ENCODE data around the gene AUP1. TPM values are rescaled to one million over a fixed set of nuclear protein-coding genes. Genes with fewer than 3 reads are reported as not detected.
"Not testable (repeated sequence)": the region's sequence is repeated elsewhere in the genome, so short reads cannot be mapped to it uniquely, and the experiment has no call there.

Gene AUP1
- total and polyA plus RNA-seq, 10 of the 15 experiments (the other 5 are each of a cell fraction or from before 2014, with no cell fraction given): 39.1 to 215 (median 138) TPM

DNA sequence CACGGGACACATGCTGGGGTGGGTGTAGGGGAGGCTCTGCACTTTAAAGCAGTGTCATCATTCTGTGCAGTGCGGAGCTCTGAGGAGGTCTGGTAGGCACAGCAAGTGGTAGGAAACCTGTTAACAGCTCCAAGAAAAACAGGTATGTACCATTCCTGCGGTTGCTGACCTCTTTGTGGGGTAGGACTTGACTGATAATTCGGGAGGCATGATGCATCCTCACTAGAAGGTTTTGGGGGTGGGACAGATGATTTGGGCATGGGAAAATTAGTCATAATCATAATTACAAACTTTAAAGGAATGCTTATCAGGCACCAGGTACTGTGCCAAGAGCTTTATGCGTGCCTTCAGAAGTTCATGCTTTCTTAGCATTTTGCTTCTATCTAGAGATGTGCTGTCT is 34.7 kb upstream of the AUP1 start (continued):
- TF ChIP-seq, protein P1, sequence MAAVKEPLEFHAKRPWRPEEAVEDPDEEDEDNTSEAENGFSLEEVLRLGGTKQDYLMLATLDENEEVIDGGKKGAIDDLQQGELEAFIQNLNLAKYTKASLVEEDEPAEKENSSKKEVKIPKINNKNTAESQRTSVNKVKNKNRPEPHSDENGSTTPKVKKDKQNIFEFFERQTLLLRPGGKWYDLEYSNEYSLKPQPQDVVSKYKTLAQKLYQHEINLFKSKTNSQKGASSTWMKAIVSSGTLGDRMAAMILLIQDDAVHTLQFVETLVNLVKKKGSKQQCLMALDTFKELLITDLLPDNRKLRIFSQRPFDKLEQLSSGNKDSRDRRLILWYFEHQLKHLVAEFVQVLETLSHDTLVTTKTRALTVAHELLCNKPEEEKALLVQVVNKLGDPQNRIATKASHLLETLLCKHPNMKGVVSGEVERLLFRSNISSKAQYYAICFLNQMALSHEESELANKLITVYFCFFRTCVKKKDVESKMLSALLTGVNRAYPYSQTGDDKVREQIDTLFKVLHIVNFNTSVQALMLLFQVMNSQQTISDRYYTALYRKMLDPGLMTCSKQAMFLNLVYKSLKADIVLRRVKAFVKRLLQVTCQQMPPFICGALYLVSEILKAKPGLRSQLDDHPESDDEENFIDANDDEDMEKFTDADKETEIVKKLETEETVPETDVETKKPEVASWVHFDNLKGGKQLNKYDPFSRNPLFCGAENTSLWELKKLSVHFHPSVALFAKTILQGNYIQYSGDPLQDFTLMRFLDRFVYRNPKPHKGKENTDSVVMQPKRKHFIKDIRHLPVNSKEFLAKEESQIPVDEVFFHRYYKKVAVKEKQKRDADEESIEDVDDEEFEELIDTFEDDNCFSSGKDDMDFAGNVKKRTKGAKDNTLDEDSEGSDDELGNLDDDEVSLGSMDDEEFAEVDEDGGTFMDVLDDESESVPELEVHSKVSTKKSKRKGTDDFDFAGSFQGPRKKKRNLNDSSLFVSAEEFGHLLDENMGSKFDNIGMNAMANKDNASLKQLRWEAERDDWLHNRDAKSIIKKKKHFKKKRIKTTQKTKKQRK (IDR thresholded peaks at IDR 0.05; ENCODE audit: low read depth, low read length): no peak
- no peak for TF ChIP-seq PAX5 (IDR thresholded peaks at IDR 0.05; ENCODE audit: borderline replicate concordance, low read depth, low read length)

DNA sequence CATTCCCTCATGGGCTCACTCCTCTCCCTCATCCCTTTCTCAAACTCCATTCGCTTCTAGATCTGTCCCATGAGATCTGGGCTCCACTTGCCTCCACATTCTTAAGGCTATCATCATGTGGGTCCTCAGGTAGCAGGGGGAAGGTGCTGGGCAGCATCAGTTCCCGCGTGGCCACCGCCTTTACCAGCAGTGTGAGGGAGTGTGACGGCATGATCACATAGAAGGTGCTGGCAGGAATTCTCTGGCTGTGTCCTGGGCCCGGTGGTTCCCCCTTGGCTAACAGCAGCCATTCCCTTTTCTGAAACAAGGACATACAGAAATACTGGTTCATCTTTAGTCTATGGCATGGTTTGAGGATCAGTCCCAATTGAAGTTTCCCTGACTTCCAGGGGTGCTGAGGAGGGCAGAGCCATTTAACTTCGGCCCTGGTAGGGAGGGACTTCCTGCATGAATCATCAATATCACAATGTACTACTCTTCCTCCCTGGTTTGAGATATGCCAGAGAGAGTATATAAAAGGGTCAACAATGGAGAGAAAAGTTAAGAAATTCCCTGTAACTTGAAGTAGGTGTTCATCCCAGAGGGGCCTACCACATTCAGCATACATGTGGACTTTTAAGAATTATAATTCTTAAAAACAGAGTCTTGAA is 32.7 kb upstream of the AUP1 start:
- CTCF ChIA-PET: no interaction called here
- Histone ChIP-seq H4K20me1 (ENCODE audit: control insufficient read depth, insufficient read depth) (no peaks in the 10 kb centered on the region), H3K4me3 (no peak overlapping the region), H3K27me3 (replicated peaks in 1 of 2; ENCODE audit: control insufficient read depth in 2 of 2, insufficient read depth in 2 of 2, low read length in 1 of 2) (no peaks in the 10 kb centered on the region), H3K79me2 (ENCODE audit: control insufficient read depth, insufficient read depth, low read length) (no peaks in the 10 kb centered on the region), H3K9me3 (replicated peaks; ENCODE audit: control insufficient read depth, insufficient read depth, low read length) (no peaks in the 10 kb centered on the region), H3K4me1 (ENCODE audit: control insufficient read depth, insufficient read depth, low read length) (peaks cover 15% of the 10 kb centered on the region), H3K4me2 (ENCODE audit: control insufficient read depth, insufficient read depth) (no peak overlapping the region), H2AFZ (ENCODE audit: control insufficient read depth, low read depth, low read length) (no peak overlapping the region), H3K36me3 (ENCODE audit: control insufficient read depth in 2 of 2, insufficient read depth in 2 of 2, low read length in 1 of 2) (peaks cover 0 to 5% of the 10 kb centered on the region in 2 experiments; a peak in 1 of 4 replicates), H3K27ac (ENCODE audit: control insufficient read depth, insufficient read depth) (no peak overlapping the region), H3K9ac (ENCODE audit: control insufficient read depth, insufficient read depth, low read length) (no peak overlapping the region)
- in situ Hi-C loops (cut with MboI): no loop called here
- TF ChIP-seq EGR1 (IDR thresholded peaks at IDR 0.05; ENCODE audit: borderline replicate concordance in 1 of 2, low read depth in 2 of 2, low read length in 2 of 2) (no peak), GABPA (IDR thresholded peaks at IDR 0.05; ENCODE audit: low read depth) (no peak), POLR2AphosphoS5 (IDR thresholded peaks at IDR 0.05; ENCODE audit: low read length) (no peak), CREB1 (IDR thresholded peaks at IDR 0.05; ENCODE audit: low read depth) (no peak), CREM (IDR thresholded peaks at IDR 0.05; ENCODE audit: low read depth) (no peak), CBX5 (IDR thresholded peaks at IDR 0.05; ENCODE audit: low read depth) (no peak), BACH1 (IDR thresholded peaks at IDR 0.05; ENCODE audit: borderline replicate concordance) (no peak)
- WGBS (ENCODE audit: insufficient coverage, insufficient replicate concordance, low lambda C conversion rate, missing lambda C conversion rate): 82% methylated on average over 7 of the region's 7 CpGs
- POLR2A ChIA-PET: no interaction called here
- BruUV-seq (replicated peaks): no TSS peak
- ATAC-seq: no peak
- SMC1A ChIA-PET (ENCODE audit: uncharacterized antibody, unreplicated experiment): interaction anchor here (1.0 kb wide), 1 partner anchor 25 kb away, joined by 3 read pairs; no protein-coding TSS in a partner anchor
- intact Hi-C loops (cut with micrococcal nuclease; ENCODE audit: unreplicated experiment): no loop called here
- RAD21 ChIA-PET (ENCODE audit: unreplicated experiment): no interaction called here
- FAIRE-seq: no peak
- DNase-seq (ENCODE audit: low read depth, low spot score): no peak

DNA sequence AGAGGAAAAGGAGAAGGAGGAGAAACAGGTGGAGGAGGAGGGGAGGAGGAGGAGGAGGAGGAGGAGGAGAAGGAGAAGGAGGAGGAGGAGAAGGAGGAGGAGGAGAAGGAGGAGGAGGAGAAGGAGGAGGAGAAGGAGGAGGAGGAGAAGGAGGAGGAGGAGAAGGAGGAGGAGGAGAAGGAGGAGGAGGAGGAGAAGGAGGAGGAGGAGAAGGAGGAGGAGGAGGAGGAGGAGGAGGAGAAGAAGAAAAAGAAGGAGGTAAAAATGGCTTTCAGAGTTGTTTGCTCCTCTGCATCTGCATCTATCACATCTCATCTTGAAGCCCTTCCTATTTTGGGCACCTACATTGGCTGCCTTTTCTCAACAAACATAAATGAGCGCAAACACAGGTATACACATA is 31.5 kb upstream of the AUP1 start:
- H2AFZ ChIP-seq (ENCODE audit: control insufficient read depth, low read depth, low read length); intact Hi-C loops (cut with micrococcal nuclease; ENCODE audit: unreplicated experiment); FAIRE-seq; H3K4me3 ChIP-seq; SMC1A ChIA-PET (ENCODE audit: uncharacterized antibody, unreplicated experiment); ATAC-seq; BruUV-seq (replicated peaks); H3K9me3 ChIP-seq (replicated peaks; ENCODE audit: control insufficient read depth, insufficient read depth, low read length); DNase-seq (ENCODE audit: low read depth, low spot score); H3K9ac ChIP-seq (ENCODE audit: control insufficient read depth, insufficient read depth, low read length); H3K4me2 ChIP-seq (ENCODE audit: control insufficient read depth, insufficient read depth); H3K27ac ChIP-seq (ENCODE audit: control insufficient read depth, insufficient read depth); RAD21 ChIA-PET (ENCODE audit: unreplicated experiment); in situ Hi-C loops (cut with MboI); H4K20me1 ChIP-seq (ENCODE audit: control insufficient read depth, insufficient read depth); H3K27me3 ChIP-seq (replicated peaks in 1 of 2; ENCODE audit: control insufficient read depth in 2 of 2, insufficient read depth in 2 of 2, low read length in 1 of 2); CTCF ChIA-PET: not testable (repeated sequence)
- 100% methylated on average over 1 of the region's 1 CpG for WGBS (ENCODE audit: insufficient coverage, insufficient replicate concordance, low lambda C conversion rate, missing lambda C conversion rate)
- POLR2A ChIA-PET: interaction anchor here (17.8 kb wide), 1 partner anchor 15 kb away, joined by 441 read pairs; no protein-coding TSS in a partner anchor
- peaks cover 11% of the 10 kb centered on the region for H3K79me2 ChIP-seq (ENCODE audit: control insufficient read depth, insufficient read depth, low read length)
- peaks cover 1 to 11% of the 10 kb centered on the region in 2 experiments; a peak in 2 of 4 replicates for H3K36me3 ChIP-seq (ENCODE audit: control insufficient read depth in 2 of 2, insufficient read depth in 2 of 2, low read length in 1 of 2)
- peaks cover 13% of the 10 kb centered on the region for H3K4me1 ChIP-seq (ENCODE audit: control insufficient read depth, insufficient read depth, low read length)

Measured in GM12878 (cell line).